SK-N-MC (cell line): ENCODE results near the gene DVL1.

ENCODE experiments used
- EZH2 ChIP-seq: fragments of 200-600 bp; sonication (generic); IDR thresholded peaks from one replicate; pipeline ENCODE4 v1.6.1; 2017; ENCODE audit warnings: antibody characterized with exemption
- FOXP2 ChIP-seq: optimal IDR thresholded peaks from 2 replicates; pipeline ENCODE3; 2011; ENCODE audit warnings: mild to moderate bottlenecking, moderate library complexity; ENCODE audit not compliant: insufficient read depth; ENCODE audit errors: extremely low read length, control extremely low read depth
- POLR2AphosphoS5 ChIP-seq: IDR thresholded peaks from 2 replicates; pipeline ENCODE4 v1.6.1; 2012; ENCODE audit warnings: mild to moderate bottlenecking, low read depth, low read length, borderline replicate concordance

DNA sequence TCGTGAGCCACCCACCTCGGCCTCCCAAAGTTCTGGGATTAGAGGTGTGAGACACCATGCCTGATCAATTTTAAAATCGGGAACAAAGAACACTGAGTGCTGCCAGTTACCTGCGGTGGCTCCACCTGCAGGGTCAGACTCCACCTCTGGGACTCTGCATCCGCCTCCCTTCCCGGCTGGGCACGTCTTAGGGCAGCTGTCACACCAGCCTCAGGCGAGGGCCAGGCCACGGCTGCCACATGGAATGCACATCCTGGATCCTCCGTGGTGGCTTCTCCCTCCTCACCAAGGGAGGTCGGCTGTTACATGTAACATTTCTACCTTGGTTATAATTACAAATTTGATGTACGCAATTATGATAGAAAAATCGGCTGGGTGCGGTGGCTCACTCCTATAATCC lies 15.0 kb upstream of the DVL1 start:
- TF ChIP-seq EZH2: no peak
- no peak for TF ChIP-seq POLR2AphosphoS5
- no peak for TF ChIP-seq FOXP2
